GM10847 (cell line): ENCODE data around the gene SMARCB1.

ENCODE experiments used
- POLR2A ChIP-seq: IDR thresholded peaks from 2 replicates; pipeline ENCODE4 v1.6.1; 2011; ENCODE audit not compliant: insufficient read length; ENCODE audit errors: extremely low read depth

SMARCB1 gene

DNA sequence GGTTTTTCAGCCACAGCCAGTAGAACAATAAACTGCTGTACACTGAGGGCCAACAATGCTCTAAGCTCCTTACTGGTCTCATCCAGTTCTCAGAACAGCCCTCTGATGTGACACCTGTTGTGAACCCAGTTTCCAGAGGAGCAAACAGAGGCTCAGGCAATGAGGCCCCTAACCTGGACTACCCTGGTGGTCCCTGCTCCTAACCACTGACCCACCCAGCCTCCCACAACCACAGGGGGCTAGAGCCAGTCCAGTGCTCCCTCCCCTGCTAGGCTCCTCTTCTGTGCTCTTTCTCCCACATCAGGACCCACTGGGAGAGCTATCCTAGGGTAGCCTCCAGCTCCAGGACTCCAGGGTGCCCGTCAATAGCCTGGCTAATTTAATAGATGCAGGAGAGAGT, 4.1 kb upstream of the SMARCB1 start:
- TF ChIP-seq POLR2A, result no peak

DNA sequence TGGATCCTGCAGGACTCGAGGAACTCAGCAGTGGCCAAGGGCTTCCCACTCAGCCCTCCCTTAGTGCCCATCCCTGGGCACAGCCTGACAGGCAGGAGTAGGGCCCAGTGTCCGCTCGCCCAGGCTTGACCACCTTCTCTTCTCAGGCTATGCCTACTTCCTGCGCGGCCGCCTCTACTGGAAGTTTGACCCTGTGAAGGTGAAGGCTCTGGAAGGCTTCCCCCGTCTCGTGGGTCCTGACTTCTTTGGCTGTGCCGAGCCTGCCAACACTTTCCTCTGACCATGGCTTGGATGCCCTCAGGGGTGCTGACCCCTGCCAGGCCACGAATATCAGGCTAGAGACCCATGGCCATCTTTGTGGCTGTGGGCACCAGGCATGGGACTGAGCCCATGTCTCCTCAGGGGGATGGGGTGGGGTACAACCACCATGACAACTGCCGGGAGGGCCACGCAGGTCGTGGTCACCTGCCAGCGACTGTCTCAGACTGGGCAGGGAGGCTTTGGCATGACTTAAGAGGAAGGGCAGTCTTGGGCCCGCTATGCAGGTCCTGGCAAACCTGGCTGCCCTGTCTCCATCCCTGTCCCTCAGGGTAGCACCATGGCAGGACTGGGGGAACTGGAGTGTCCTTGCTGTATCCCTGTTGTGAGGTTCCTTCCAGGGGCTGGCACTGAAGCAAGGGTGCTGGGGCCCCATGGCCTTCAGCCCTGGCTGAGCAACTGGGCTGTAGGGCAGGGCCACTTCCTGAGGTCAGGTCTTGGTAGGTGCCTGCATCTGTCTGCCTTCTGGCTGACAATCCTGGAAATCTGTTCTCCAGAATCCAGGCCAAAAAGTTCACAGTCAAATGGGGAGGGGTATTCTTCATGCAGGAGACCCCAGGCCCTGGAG, 3.3 kb upstream of the SMARCB1 start:
- TF ChIP-seq POLR2A, result no peak

DNA sequence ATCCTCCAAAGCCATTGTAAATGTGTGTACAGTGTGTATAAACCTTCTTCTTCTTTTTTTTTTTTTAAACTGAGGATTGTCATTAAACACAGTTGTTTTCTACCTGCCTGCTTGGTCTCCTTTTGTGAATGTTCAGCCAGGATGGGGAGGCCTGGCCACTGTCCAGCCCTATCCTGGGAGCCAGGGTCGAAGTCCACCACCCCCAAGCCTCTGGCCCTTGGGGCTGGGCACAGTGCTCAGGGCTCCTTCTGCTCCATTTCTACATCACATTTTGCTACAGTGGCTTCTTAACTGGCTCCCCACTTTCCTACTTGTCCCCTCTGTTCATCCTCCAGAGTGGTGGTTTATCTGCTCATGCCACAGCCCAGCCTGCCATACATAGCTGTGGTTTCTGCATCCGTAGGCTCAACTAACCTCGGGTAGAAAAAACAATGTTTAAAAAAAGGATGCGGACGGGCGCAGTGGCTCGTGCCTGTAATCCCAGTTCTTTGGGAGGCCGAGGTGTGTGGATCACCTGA, 2.5 kb upstream of the SMARCB1 start:
- TF ChIP-seq POLR2A, result no peak

DNA sequence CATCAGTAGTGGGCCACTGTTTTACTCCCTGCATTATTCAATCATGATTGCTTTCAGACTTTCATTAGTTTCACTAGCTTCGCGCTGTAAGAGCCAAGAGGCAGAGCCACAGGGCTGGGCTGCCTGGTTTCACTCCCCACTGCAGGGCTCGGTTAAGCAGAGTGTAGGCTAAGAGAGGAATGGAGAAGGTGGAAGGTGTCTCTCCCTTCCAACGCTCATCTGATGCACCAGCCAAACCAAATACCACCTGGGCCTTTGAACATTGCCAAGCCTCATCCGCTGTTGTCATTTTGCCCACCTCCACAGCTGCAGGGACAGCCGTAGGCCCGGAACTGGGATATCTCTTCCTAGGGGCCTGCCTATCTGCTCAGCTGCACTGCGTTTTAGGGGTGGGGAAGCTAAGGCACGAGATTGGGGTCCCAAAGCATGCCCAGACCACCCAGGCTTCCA, 480 bp upstream of the SMARCB1 start:
- no peak for TF ChIP-seq POLR2A

DNA sequence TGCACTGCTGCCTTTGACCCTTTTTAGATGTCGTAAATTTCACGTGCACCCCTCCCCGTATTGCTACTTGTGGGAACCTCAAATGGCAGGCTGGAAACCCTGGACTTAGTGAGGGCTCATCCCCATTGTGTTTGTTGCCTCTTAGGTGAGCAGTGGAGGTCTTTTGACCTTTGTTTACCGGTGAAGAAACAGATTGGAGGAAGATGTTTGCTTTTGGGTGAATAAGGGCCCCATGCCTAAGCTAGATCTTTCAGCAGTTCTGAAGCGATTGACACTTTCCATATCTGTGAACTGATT, 782 bp downstream of the SMARCB1 start:
- no peak for TF ChIP-seq POLR2A

DNA sequence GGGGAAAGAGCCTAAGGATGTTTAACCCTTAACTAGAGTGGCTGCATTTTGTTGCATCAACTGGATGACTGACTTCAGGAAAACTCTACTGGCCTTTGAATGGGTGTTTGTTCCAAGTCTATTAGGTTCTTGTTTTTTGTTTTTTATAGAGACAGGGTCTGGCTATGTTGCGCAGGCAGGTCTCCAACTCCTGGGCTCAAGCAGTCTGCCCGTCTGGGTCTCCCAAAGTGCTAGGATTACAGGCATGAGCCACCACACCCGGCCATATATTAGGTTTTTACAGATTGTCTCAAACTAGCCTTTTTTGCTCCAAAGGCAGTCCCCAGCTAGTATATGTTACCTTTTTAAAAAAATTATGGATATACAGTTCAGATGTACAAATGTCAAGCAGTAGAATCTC, 1.1 kb downstream of the SMARCB1 start:
- no peak for TF ChIP-seq POLR2A

DNA sequence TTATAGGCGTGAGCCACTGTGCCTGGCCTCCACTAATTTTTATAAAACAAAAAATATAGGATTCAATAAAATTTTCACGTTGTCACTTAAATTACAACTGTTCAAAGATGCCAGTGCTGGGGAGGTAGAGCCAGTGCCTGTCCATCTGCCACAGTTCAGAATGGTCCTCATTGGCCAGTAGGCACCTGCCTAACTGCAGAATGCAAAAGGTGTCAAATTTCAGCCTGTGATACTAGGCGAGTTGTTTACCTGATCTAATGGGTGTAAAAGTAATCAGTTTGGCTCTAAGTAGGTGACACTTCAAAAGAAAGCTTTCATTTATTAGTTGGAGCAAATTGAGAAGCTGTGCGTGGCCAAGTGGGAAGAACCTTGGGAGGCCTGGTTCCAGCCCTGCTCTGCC, 2.4 kb downstream of the SMARCB1 start:
- no peak for TF ChIP-seq POLR2A

DNA sequence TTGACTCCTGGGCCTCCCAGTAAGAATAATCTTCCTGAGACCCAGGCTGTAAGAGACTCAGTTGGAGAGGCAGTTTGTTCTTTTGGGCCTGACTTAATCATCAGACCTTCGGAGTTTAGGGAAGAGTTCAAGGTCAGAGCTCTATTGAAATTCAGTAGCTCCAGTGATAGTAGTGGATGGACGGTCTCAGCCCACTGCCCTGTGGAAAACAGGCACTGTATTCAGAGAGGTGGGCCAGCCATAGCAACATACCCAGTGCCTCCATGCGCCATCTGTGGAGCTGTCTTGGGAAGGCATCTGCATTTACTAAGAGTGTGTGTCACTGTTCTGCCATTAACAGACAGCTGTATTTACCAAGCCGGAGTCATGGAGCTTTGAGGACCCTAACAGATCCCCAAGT, 2.9 kb downstream of the SMARCB1 start:
- no peak for TF ChIP-seq POLR2A

DNA sequence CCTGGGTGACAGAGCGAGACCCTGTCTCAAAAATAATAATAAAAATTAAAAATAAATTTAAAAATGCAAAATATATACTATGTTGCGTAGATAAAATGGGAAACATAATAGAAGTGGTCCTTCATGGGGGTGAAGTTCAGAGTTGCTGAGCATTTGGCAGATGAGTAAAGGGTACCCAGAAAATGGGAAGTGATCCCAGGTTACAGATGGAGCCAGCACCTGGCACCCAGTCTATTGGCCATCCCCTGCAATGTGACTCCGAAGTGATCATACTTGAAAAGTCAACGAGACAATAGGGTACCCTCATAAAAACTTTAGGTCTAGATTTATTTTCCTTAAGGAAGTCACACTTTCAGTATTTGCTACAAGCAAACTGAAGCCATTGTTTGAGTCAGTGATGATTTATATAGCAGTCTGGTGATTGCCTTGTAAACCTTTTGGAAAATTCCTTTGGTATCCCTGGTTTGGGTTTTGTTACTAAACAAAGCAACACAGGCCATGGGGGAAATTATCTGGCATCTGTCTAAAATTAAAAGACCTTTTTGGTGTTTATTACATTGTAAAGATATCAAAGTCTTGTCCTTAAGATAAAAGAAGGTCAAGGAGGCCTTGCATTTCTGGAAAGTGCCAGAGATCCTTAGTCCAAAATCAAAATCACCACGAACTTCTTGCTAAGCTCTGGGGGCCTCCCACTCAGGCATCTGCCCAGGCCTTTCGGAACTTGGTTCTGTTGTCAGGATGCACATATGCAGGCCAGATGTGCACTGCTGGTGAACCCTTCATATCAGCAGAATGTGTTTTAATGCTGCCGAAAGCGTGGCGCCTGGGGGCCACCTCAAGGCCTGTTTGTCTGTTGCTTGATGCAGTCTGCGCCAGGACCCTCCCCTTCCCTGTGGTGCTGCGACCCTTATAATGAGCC, 4.3 kb downstream of the SMARCB1 start:
- no peak for TF ChIP-seq POLR2A

DNA sequence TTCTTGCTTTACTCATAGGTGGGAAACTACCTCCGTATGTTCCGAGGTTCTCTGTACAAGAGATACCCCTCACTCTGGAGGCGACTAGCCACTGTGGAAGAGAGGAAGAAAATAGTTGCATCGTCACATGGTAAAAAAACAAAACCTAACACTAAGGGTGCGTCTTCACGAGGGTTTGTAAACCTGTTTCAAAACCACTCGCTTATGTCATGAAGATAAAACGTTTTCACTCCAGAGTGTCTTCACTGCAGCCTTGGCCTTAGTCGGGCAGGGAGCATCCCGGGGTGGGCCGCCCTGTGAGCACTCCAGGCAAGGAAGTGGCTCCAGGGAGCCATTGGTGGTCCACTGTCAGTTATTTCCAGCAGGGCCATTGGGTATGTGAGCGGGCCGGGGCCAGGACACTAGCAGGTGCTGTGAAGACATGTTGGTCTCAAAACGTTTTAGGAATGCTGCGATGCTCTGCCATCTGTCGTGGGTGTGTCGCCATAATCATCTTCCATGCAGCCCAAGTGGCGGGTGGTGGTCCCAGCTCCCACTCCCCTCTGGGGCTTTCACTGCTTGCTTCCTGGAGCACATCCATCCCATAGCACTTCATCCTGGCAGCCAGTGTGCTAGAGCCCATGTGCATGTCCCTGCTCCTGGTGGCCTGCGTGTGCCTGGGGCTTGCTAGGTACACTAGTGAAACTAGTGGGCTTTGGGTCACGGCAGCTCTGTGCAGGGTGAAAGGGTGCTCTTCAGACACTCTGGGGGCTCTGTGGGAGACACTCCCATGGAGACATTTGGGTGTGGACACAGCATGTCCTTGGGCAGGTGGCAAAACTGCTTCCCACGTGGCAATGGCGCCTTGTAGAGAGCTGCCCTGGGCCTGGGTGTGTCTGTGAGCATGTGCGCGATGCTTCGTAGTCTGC, 5.2 kb downstream of the SMARCB1 start:
- no peak for TF ChIP-seq POLR2A

DNA sequence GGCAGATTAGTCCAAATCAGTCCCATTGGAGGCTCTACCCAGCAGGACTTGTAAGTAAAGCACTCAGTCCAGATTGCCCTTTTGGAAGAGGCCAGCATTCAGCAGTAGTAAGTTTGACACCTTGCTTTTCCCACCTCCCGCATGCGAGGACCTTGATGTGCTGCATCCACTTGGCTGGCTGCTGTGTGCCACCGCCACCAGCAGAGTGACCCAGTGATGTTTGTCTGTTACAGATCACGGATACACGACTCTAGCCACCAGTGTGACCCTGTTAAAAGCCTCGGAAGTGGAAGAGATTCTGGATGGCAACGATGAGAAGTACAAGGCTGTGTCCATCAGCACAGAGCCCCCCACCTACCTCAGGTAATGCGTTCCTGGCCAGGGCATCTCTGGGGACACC, 6.6 kb downstream of the SMARCB1 start:
- TF ChIP-seq POLR2A, result no peak

DNA sequence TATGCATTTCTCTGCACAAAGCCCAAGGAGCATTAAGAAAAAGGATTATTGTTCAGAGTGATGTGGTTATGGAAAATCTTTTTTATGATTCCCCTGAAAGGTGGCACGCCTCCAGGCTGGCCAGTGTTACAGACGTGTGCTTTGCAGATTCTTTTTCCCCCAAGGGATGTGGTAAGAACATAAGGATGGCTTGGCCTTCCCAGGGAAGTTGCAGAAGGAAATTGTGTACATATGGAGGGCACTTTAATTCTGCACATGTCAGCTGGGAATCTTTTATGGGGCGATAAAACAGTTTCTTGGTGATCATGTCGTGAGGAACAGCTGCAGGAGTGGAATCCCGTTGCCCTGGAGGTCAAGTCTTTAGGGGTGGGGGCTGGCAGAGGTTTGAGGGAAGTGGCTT, 9.7 kb downstream of the SMARCB1 start:
- TF ChIP-seq POLR2A, result no peak

DNA sequence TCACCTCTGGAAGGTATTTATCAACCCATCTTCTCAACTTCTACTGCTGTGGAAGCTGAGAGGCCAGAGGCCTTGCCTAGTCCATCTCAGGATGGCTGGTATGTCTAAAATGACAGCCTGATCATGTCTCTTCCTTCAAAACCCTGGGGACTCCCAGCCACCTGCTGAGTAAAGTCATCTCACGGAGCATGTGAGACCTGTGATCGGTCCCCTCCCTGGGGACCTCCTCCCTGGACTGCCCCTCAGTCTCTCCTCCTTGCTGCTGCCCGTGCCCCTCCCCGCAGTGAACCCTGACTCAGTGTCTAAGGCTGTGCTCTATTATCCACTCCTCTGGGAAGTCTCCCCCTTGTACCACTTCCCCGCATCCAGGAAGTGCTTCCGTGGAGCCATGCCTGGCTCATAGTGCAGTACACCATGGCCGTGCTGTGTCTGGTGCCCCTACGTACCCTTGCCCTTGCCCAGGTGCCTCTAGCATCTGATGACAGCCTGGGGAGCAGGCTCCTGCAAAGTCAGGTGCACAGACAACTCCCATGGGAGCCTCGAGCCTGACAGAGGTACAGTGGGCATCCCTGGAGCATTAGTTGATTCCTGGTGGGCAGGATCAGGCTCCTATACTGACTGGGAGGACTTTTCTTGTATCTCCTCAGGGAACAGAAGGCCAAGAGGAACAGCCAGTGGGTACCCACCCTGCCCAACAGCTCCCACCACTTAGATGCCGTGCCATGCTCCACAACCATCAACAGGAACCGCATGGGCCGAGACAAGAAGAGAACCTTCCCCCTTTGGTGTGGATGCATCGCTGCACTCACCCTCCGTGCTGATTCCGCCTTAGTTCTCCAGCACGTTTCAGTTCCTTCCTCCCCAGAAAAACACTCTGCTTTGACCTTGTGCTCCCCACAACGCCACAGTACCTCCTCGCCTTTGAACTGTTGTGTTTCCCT, 13.8 kb downstream of the SMARCB1 start:
- no peak for TF ChIP-seq POLR2A

DNA sequence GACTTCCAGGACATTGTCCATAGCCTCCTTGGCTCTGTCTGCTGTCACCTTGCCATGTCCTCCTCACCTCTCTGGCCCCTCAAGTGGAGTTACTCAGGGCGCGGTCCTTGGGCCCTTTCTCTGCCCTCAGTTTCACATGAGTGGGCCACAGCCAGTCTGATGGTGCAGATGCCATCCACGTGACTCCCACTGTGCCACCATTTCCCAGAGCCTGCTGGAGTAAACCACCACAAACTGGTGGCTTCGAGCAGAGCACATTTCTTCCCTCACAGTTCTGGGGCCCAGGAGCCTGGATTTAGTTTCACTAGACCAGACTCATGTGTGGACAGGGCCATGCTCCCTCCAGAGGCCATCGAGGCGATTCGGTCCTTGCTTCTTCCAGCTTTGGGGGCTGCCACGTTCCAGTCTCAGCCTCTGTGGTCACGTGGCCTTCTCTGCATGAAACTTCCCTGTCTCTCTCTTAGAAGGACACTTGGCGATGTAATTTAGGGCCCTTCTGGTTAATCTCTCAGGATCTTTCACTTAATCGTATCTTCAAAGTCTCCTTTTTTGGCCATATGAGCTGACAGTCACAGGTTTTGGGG, 14.6 kb downstream of the SMARCB1 start:
- no peak for TF ChIP-seq POLR2A

DNA sequence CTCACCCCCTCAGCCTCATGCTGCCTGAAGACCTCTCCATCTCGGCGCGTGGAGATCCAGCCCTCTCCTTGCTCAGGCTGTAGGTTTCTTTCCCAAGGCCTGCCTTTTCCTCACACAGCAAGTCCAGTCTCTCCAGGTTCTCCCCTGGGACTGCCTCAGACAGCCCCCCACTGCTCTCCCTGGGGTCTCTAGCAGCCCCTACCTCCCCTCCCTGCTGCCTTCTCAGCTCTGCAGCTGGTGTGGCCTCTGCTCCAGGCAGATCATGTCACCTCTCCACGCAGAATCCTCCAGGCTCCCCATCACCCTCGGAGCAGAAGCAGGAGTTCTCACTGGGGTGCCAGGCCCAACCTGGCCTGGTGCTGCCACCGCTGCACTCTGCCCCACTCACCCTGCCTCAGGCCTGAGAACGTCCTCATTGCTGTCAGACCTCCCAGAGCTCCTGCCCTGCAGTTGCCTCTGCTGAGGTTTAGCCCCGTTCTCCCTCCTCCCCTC, 15.2 kb downstream of the SMARCB1 start:
- TF ChIP-seq POLR2A, result no peak
